HG03571 (cell line): Measurements from ENCODE around the gene PIK3R2.

Experiments used
- ATAC-seq: cut with Tn5 transposase; IDR thresholded peaks from one replicate; pipeline ENCODE4 v1.9.1; 2021; ENCODE audit not compliant: unreplicated experiment

Gene PIK3R2

DNA sequence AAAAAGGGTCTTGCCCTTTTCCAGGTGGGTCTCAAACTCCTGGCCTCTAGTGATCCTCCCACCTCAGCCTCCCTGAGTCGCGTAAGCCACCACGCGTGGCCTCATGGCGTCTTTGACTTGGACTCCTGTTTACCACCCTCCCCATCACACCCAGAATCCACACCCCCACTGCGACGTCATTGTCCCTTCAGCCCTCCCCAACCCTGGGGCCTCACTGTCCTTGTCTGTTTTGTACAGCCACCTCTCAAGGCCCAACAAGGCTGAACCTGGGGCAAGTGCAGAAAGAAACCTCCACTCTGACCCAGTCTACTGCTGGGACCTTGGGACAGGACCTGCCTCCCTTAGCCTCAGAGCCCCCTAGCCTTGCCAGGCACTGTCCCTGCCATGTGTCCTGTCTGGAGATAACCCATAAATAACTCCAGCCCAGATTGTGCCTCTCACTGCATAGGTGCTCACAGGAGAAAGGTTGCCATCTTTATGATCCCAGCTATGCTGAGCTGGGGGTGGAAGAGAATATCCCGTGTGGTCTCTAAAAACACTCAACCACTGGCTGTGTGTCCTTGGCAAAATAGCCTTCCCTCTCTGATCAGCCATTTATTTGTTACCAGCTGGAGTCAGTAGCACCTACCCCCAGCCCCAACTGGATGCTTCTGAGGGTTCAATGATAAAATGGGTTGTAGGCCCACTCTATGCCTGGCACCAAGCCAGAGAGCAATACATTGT, 18.8 kb downstream of the PIK3R2 start:
- ATAC-seq = no peak

DNA sequence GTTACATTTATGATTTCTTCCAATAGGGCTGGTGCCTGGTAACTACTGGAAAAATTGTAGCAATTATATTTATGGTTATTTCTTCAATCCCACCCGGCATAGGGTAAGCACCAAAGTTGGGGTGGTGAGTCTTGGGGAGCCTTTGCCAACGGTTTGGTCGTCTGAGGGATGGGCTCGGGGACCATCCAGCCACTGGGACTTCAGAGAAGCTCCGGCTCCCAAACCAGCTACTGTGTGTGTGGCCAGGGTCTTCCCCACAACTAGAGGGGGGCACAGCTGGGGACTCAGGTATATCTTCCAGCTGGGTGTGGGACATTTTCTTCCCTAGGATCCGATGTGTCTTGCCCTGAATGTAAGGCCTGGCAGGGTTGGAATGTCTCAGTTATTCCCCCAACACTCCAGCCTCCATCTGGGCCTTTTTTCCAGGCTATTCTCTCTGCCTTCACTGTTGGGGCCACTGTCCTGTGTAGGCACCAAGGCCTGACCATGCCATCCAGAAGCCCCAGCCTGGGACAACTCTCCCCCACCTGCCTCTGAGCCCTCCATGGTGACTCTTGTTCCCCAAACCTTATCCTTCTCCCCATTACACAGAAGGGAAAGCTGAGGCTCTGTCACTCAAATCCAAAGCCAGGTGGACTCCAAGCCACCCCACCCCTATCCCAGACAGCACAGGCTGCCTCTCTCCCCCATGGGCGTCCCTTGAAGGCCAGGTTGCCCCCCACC, 19.5 kb downstream of the PIK3R2 start:
- ATAC-seq = no peak

DNA sequence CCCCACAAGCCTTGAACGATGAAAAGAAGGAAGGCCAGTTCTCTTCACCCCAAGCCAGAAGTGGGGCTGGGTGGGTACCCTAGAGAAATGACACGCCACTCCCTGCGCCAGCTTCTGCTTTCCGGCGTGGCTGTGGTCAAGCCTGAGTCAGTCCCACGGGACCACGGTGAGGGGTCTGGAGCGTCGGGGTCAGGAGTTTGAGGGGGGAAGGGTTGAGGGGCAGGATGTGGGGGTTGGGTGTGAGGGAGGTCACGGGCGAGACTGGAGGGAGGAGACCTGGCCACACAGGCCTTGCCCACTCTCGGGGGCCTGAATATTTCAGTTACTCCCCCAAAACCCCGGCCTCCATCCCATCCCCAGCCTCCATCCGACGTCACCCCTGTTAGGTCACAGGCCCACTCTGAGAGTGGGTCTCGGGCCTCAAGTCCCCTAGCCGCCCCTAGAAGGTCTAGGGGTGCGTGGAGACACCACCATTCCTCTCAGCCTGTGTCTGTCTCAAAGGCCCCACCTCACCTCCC, 20.1 kb downstream of the PIK3R2 start:
- ATAC-seq = no peak

DNA sequence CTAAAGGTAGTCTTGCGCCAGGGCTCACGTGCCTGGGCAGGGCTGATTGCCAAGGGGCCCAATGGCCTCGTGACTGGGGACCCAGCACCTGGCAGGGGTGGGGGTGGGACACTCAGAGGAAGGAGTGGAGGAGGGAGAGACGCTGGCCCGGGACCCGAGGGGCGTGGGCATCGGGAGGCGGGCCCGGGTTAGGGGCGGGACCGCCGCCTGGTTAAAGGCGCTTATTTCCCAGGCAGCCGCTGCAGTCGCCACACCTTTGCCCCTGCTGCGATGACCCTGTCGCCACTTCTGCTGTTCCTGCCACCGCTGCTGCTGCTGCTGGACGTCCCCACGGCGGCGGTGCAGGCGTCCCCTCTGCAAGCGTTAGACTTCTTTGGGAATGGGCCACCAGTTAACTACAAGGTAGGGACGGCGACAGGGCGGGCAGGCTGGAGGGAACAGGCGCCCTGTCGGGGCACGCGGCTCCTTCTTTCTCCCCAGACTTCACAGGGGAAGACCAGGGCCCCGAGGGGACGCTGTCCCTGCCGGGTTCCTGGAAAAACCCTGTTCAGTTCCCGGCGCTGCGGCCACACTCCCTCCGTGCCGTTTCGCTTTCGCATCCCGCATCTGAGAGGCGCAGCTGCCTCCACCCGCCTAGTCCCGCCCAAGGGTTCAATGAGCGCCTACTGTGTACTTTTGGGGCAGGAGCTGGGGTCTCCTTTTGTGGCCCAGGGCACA, 20.8 kb downstream of the PIK3R2 start, which contains the start of gene IFI30:
Gene IFI30, plus strand, starts transcription at position 242 of the 717 bp plus-strand sequence. Its CDS starts 29 bp downstream, at position 271.
- ATAC-seq = no peak

GRCh38 chr19:18174983-18175382, 22.0 kb downstream of the PIK3R2 start:
- ATAC-seq = no peak

DNA sequence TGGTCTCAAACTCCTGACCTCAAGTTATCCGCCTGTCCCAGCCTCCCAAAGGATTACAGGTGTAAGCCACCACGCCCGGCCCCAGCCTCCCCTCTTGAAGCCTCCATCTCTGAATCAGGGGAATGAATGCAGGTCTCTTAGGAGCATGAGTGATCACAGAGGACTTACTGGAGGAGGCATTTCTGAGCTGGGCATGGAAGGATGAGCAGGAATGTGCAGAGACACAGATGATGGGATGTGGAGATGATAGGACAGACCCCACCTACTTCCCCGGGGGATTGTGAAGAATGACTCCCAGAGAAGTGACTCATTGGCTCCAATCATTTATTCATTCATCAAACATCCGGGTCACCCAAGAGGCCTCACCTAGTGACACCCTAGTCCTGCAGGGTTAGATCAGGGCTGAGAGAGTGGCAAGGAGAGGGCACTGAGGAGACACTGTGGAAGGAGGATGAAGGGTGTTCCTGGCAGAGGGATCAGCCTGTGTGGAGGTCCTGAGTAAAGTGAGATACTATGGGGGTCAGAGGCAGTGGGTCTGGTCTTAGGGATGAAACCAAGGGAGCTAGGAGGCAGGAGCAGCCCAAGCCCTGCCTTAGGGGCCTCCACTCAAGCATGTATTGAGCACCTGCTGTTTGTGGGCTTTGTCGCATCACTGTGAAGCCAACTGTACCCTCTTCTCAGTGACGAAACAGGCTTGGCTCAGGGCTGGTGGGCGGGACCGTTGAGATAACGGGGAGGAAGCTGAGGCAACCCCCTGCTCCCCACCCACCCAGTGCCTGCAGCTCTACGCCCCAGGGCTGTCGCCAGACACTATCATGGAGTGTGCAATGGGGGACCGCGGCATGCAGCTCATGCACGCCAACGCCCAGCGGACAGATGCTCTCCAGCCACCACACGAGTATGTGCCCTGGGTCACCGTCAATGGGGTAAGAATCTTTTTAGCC, 23.7 kb downstream of the PIK3R2 start:
- ATAC-seq = no peak

DNA sequence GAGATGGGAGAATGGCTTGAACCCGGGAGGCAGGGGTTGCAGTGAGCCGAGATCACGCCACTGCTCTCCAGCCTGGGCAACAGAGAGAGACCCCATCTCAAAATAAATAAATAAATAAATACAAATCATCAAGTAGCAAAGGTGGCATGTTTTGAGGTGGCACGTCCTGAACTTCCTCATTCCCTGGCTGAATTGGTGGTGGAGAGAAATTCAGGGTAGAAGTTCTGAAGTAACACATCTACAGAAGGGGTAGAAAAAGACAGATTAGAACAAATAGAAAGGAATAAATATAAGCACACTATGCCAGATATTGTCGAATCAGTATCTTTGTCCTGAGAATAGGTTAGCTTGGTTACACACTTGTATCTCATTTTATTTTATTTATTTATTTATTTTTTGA, 27.0 kb downstream of the PIK3R2 start:
- ATAC-seq = no peak

GRCh38 chr19:18183529-18183928, 30.6 kb downstream of the PIK3R2 start:
- no peak for ATAC-seq

DNA sequence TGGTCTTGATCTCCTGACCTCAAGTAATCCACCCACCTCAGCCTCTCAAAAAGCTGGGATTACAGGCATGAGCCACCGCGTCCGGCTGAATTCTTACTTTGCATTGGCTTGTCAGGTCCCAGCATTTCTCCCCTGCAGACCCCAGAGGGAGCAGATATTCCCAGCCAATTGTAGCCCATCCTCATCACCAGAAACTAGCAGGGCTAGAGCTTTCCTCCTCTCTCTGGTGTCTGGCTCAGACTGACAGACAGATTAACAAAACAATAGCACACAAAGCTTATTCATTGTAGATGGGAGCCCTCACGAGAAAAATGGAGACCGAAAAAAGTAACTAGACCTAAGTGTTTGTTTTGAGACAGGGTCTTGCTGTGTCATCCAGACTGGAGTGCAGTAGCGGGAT, 32.6 kb downstream of the PIK3R2 start:
- ATAC-seq = no peak

DNA sequence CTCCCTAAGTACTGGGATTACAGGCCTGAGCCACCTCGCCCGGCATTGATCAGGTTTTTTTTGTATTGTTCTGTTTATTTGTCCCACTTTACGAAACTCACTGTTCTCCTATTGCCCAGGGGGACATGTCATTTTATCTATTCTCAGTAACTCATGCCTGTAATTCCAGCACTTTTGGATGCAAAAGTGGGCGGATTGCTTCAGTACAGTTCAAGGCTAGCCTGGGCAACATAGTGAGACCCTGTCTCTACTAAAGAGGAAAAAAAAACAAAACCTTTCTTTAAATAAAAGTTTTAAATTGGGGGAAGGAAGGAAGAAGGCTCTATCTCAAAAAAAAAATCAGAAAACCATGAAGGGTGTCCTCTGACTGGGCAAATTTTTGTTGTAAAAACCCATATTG, 37.3 kb downstream of the PIK3R2 start:
- ATAC-seq = no peak

- no peak for ATAC-seq
Observed at GRCh38 chr19:18191640-18192062, 38.7 kb downstream of the PIK3R2 start.

- ATAC-seq = peak; percentile 72
Observed at GRCh38 chr19:18192673-18193387, 39.9 kb downstream of the PIK3R2 start, which contains the start of gene MPV17L2. TSS of gene MPV17L2 (plus strand) at chr19:18193218. CDS start at chr19:18193282, 64 bp downstream.

- ATAC-seq = peak; percentile 3
Observed at GRCh38 chr19:18193388-18194180, 40.6 kb downstream of the PIK3R2 start.

- ATAC-seq = no peak
Observed at GRCh38 chr19:18194181-18194530, 41.2 kb downstream of the PIK3R2 start.

GRCh38 chr19:18194554-18195238, 41.7 kb downstream of the PIK3R2 start:
- no peak for ATAC-seq

GRCh38 chr19:18196511-18196845, 43.5 kb downstream of the PIK3R2 start:
- no peak for ATAC-seq

DNA sequence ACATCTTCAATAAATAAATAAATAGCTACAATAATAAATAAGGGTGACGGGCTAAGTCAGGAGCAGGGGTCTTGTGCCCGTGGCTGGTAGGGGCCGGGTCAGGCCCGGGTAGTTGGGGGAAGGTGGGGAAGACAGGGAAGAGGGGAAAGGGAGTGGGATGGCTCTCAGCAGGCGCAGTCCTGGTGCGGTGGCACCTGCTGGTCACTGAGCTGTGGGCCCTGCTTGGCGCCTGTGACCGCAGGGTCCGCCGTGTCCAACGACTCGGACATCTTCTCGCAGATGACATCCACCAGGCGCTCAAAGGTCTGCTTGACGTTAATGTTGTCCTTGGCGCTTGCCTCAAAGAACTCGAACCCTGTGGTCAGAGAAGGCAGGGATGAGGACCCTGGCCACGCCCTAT, 44.3 kb downstream of the PIK3R2 start:
- no peak for ATAC-seq

DNA sequence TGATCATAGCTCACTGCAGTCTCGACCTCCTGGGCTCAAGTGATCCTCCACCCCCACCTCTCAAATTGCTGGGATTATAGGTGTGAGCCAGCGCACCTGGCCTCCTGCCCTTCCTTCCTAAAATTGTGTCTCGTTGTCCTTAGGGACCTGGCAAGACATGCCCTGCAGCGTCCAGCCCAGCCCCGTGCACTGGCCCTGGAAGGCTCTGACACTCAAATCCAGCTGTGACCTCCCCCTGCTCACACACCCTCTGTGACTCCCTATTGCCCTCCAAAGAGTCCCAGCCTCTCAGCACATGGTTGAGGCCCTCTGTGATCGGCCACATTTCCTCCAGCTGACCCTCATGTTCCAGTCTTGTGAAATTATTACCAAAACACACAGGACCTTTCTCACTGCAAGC, 45.0 kb downstream of the PIK3R2 start:
- ATAC-seq = no peak

GRCh38 chr19:18198374-18198773, 45.4 kb downstream of the PIK3R2 start:
- ATAC-seq = no peak
